HuH-7.5 (cell line): ENCODE data around the gene CFAP43.

Source experiments
- DNase-seq: peaks from one replicate; pipeline ENCODE4 v3.0.0; 2011; ENCODE audit warnings: low spot score

The CFAP43 gene

GRCh38 chr10:104231784-104232612 is at the start of gene CFAP43:
CFAP43 (minus strand) TSS chr10:104232364; CDS start chr10:104232246, 118 bp downstream.
- peak; percentile 96 for DNase-seq

GRCh38 chr10:104281694-104282093 is 49.5 kb upstream of the CFAP43 start:
- no peak for DNase-seq

- DNase-seq: no peak
Measured at GRCh38 chr10:104279550-104280259, 47.5 kb upstream of the CFAP43 start.

GRCh38 chr10:104277785-104278184 is 45.6 kb upstream of the CFAP43 start:
- DNase-seq: no peak

- DNase-seq: no peak
Measured at GRCh38 chr10:104276192-104276591, 44.0 kb upstream of the CFAP43 start.

GRCh38 chr10:104274762-104275721 is 42.9 kb upstream of the CFAP43 start:
- peak; percentile 79 for DNase-seq

GRCh38 chr10:104273899-104274575 is 41.9 kb upstream of the CFAP43 start:
- DNase-seq: no peak

GRCh38 chr10:104273286-104273685 is 41.1 kb upstream of the CFAP43 start:
- no peak for DNase-seq

GRCh38 chr10:104268713-104269645 is 36.8 kb upstream of the CFAP43 start, which contains the start of gene GSTO2:
GSTO2 (plus strand) TSS chr10:104269184; CDS start chr10:104274916, 5,732 bp downstream.
- DNase-seq: no peak

GRCh38 chr10:104268405-104268712 is 36.2 kb upstream of the CFAP43 start:
- no peak for DNase-seq

GRCh38 chr10:104267721-104268404 is 35.7 kb upstream of the CFAP43 start:
- no peak for DNase-seq

- DNase-seq: no peak
Measured at GRCh38 chr10:104264783-104265182, 32.6 kb upstream of the CFAP43 start.

GRCh38 chr10:104262055-104262454 is 29.9 kb upstream of the CFAP43 start:
- no peak for DNase-seq

GRCh38 chr10:104260775-104261115 is 28.6 kb upstream of the CFAP43 start:
- DNase-seq: no peak

- DNase-seq: no peak
Measured at GRCh38 chr10:104259999-104260774, 28.0 kb upstream of the CFAP43 start.

GRCh38 chr10:104259456-104259855 is 27.3 kb upstream of the CFAP43 start:
- DNase-seq: no peak

- no peak for DNase-seq
Measured at GRCh38 chr10:104258209-104258608, 26.0 kb upstream of the CFAP43 start.

GRCh38 chr10:104257235-104257634 is 25.1 kb upstream of the CFAP43 start:
- no peak for DNase-seq

- no peak for DNase-seq
Measured at GRCh38 chr10:104256335-104256961, 24.3 kb upstream of the CFAP43 start.
